ENCODE data around the gene WDR70.
A peak's percentile ranks its signal among the peaks of the same experiment; 100 is the strongest.
"Not testable (repeated sequence)": the region's sequence is repeated elsewhere in the genome, so short reads cannot be mapped to it uniquely, and the experiment has no call there.

The WDR70 gene

GRCh38 chr5:37454402-37455055 lies 75.4 kb downstream of the WDR70 start:
- not testable (repeated sequence) for DNase-seq
- peak; percentile 55 for ATAC-seq

GRCh38 chr5:37463191-37464051 lies 84.3 kb downstream of the WDR70 start:
- not testable (repeated sequence) for DNase-seq, ATAC-seq

GRCh38 chr5:37464581-37464980 lies 85.5 kb downstream of the WDR70 start:
- not testable (repeated sequence) for DNase-seq, ATAC-seq

- not testable (repeated sequence) for DNase-seq, ATAC-seq
Observed at GRCh38 chr5:37469383-37469782, 90.3 kb downstream of the WDR70 start.

- ATAC-seq = no peak
- no peak for DNase-seq
Observed at GRCh38 chr5:37471666-37472197, 92.6 kb downstream of the WDR70 start.

- ATAC-seq (no peak), DNase-seq (no peak)
Observed at GRCh38 chr5:37477426-37477825, 98.3 kb downstream of the WDR70 start.

- ATAC-seq (no peak), DNase-seq (no peak)
Observed at GRCh38 chr5:37478121-37478894, 99.2 kb downstream of the WDR70 start.

- DNase-seq, ATAC-seq: not testable (repeated sequence)
Observed at GRCh38 chr5:37481395-37481794, 102.3 kb downstream of the WDR70 start.

- ATAC-seq = no peak
Observed at GRCh38 chr5:37490120-37490810, 111.1 kb downstream of the WDR70 start.

GRCh38 chr5:37490931-37491330 lies 111.8 kb downstream of the WDR70 start:
- DNase-seq (no peak), ATAC-seq (no peak)

More at GRCh38 chr5:37490120-37490810, 111.1 kb downstream of the WDR70 start:
- DNase-seq = no peak

GRCh38 chr5:37492778-37493555 lies 113.8 kb downstream of the WDR70 start:
- ATAC-seq = no peak

GRCh38 chr5:37494756-37495155 lies 115.6 kb downstream of the WDR70 start:
- ATAC-seq (no peak), DNase-seq (no peak)

More at GRCh38 chr5:37492778-37493555, 113.8 kb downstream of the WDR70 start:
- no peak for DNase-seq

- DNase-seq (no peak), ATAC-seq (no peak)
Observed at GRCh38 chr5:37495210-37495609, 116.1 kb downstream of the WDR70 start.

- no peak for ATAC-seq
Observed at GRCh38 chr5:37495668-37496347, 116.7 kb downstream of the WDR70 start.

GRCh38 chr5:37496902-37497445 lies 117.9 kb downstream of the WDR70 start:
- ATAC-seq (no peak), DNase-seq (no peak)

More at GRCh38 chr5:37495668-37496347, 116.7 kb downstream of the WDR70 start:
- DNase-seq = no peak

- no peak for ATAC-seq
- DNase-seq = no peak
Observed at GRCh38 chr5:37501152-37501551, 122.0 kb downstream of the WDR70 start.

- no peak for ATAC-seq
Observed at GRCh38 chr5:37506241-37506640, 127.1 kb downstream of the WDR70 start.

GRCh38 chr5:37506722-37507121 lies 127.6 kb downstream of the WDR70 start:
- DNase-seq (no peak), ATAC-seq (no peak)

More at GRCh38 chr5:37506241-37506640, 127.1 kb downstream of the WDR70 start:
- no peak for DNase-seq

- no peak for DNase-seq
- no peak for ATAC-seq
Observed at GRCh38 chr5:37511646-37512045, 132.5 kb downstream of the WDR70 start.

- ATAC-seq = no peak
Observed at GRCh38 chr5:37514946-37515345, 135.8 kb downstream of the WDR70 start.

More at GRCh38 chr5:37514946-37515345, 135.8 kb downstream of the WDR70 start:
- DNase-seq = no peak

All from stimulated activated naive CD8-positive, alpha-beta T cell treated with anti-CD3 and anti-CD28 coated beads, Interleukin-15, Interleukin-2, amounts not matched to agents 100 U/mL and 50 U/mL, for 24 hours (primary cell).